ENCODE measurements around the gene PAMR1. TPM values are rescaled to one million over a fixed set of nuclear protein-coding genes. Genes with fewer than 3 reads are reported as not detected.

Gene PAMR1
- total RNA-seq, 4 donors from 2014 or later, result 0.49 to 3.2 (median 1.4) TPM

DNA sequence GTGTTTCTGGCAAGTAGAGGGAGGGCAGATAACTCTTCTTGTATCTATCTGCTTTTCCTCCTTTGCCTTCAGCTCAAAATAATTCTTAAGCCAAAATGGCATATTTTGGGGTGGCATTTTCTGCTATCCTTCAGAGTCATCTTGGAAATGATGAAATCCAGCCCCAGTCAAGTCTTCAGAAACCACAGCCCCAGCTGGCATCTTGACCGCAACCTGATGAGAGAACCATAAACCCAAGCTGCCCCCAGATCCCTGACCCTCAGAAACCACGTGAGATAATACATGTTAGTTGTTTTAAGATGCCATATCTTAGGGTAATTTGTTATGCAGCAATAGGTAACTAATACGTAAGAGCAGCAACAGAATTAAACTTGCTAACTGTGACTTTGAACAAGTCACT, 15.1 kb upstream of the PAMR1 start:
- Histone ChIP-seq H3K4me3 (no peak overlapping the region), H3K27me3 (no peaks in the 10 kb centered on the region), H3K27ac (peak overlapping the region in 2 of 4 donors; percentile 37 to 50), H3K9me3 (no peaks in the 10 kb centered on the region), H3K4me1 (peaks cover 0 to 5% of the 10 kb centered on the region in 2 donors), H3K36me3 (no peaks in the 10 kb centered on the region)
- TF ChIP-seq, protein P1, sequence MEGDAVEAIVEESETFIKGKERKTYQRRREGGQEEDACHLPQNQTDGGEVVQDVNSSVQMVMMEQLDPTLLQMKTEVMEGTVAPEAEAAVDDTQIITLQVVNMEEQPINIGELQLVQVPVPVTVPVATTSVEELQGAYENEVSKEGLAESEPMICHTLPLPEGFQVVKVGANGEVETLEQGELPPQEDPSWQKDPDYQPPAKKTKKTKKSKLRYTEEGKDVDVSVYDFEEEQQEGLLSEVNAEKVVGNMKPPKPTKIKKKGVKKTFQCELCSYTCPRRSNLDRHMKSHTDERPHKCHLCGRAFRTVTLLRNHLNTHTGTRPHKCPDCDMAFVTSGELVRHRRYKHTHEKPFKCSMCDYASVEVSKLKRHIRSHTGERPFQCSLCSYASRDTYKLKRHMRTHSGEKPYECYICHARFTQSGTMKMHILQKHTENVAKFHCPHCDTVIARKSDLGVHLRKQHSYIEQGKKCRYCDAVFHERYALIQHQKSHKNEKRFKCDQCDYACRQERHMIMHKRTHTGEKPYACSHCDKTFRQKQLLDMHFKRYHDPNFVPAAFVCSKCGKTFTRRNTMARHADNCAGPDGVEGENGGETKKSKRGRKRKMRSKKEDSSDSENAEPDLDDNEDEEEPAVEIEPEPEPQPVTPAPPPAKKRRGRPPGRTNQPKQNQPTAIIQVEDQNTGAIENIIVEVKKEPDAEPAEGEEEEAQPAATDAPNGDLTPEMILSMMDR (IDR thresholded peaks at IDR 0.05 in 4 of 5, conservative IDR thresholded peaks at IDR 0.05 in 1 of 5), result no peak
- TF ChIP-seq POLR2A (IDR thresholded peaks at IDR 0.05), result no peak
- no peak for DNase-seq
- intact Hi-C loops (cut with DNase I; ENCODE audit: low total_unique reads) (no loop called here), in situ Hi-C loops (cut with MboI; ENCODE audit: low sequenced_read_pairs in 4 of 4) (no loop called here)
- ATAC-seq, result no peak

DNA sequence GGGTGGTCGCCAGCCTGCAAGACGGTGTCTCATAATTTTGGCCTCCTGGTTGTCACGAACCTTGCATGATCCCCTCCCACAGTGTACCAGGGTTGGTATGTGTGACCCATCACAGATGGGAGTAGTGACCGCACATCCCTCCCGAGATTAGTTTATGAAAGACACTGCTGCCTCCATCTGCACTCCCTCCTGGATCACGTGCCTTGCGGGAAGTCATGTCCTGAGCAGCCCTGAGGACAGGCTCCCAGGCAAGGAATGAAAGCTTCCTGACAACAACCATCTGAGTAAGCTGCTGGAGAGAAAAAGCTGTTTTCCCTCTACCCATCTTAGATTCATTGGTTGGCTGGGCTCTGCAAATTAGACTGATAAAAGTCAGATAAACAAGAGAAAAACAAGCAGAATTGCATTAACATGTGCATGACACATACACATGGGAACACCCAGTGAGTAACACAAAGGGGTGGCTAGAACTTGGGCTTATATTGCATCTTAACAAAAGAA, 14.4 kb upstream of the PAMR1 start:
- in situ Hi-C loops (cut with MboI; ENCODE audit: low sequenced_read_pairs in 4 of 4), result no loop called here
- Histone ChIP-seq H3K36me3 (no peaks in the 10 kb centered on the region), H3K9me3 (no peaks in the 10 kb centered on the region), H3K27me3 (no peaks in the 10 kb centered on the region), H3K4me3 (no peak overlapping the region), H3K4me1 (peaks cover 0 to 5% of the 10 kb centered on the region in 2 donors), H3K27ac (peak overlapping the region in 2 of 4 donors; percentile 37 to 50)
- peak; percentile 60 to 67 for ATAC-seq
- TF ChIP-seq, protein P1 (IDR thresholded peaks at IDR 0.05 in 4 of 5, conservative IDR thresholded peaks at IDR 0.05 in 1 of 5), result no peak
- TF ChIP-seq POLR2A (IDR thresholded peaks at IDR 0.05), result no peak
- DNase-seq, result peak; percentile 36 to 60
- intact Hi-C loops (cut with DNase I; ENCODE audit: low total_unique reads), result no loop called here

DNA sequence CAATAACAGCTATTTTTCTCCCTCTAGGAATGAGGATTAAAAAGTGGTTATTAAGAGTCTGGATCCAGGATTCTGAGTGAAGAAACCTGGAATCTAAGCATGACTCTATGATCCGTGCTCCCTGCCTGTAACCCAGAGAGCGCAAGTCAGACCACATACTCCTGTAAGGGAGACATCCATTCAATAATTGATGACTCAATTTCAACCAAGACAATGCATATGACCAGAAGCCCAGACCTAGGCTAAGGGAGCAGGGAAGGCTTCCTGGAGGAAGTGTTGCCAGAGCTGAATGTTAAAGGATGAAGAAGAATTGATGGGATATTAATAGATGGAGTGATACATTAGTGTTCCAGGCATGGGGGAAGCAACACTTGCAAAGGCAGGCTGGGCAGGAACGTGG, 13.8 kb upstream of the PAMR1 start:
- H3K27me3 ChIP-seq, result no peaks in the 10 kb centered on the region
- no peak overlapping the region for H3K4me3 ChIP-seq
- in situ Hi-C loops (cut with MboI; ENCODE audit: low sequenced_read_pairs in 4 of 4), result no loop called here
- H3K4me1 ChIP-seq, result peaks cover 0 to 5% of the 10 kb centered on the region in 2 donors
- no peaks in the 10 kb centered on the region for H3K9me3 ChIP-seq
- DNase-seq (no peak), ATAC-seq (no peak)
- H3K27ac ChIP-seq, result peak overlapping the region in 2 of 4 donors; percentile 27 to 37
- no peaks in the 10 kb centered on the region for H3K36me3 ChIP-seq
- TF ChIP-seq POLR2A (IDR thresholded peaks at IDR 0.05), result no peak
- TF ChIP-seq, protein P1 (IDR thresholded peaks at IDR 0.05 in 4 of 5, conservative IDR thresholded peaks at IDR 0.05 in 1 of 5), result no peak
- intact Hi-C loops (cut with DNase I; ENCODE audit: low total_unique reads), result no loop called here

DNA sequence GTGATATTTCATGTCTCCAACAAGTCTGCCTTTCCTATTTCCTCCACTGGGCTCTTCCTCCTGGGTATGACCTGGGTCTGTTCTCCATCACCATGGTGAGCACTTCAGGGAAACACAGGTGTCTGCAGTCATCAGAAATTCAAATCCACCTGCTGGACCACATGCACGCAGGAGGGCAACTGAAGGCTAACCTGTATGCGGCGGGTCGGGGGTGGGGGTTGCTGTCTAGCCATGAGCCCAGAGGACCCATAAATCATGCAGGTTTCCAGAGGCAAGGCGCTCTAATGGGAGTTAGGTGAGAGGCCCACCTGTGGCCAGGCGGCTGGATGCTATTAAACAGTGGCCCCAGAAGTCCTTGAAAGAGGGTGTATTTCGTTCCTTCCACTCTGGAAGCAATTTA, 11.1 kb upstream of the PAMR1 start:
- no peak for TF ChIP-seq POLR2A (IDR thresholded peaks at IDR 0.05)
- TF ChIP-seq, protein P1 (IDR thresholded peaks at IDR 0.05 in 4 of 5, conservative IDR thresholded peaks at IDR 0.05 in 1 of 5), result no peak
- Histone ChIP-seq H3K9me3 (no peaks in the 10 kb centered on the region), H3K27ac (no peak overlapping the region), H3K36me3 (no peaks in the 10 kb centered on the region), H3K4me3 (no peak overlapping the region), H3K27me3 (no peaks in the 10 kb centered on the region), H3K4me1 (no peaks in the 10 kb centered on the region)
- intact Hi-C loops (cut with DNase I; ENCODE audit: low total_unique reads), result no loop called here
- DNase-seq (no peak), ATAC-seq (no peak)
- in situ Hi-C loops (cut with MboI; ENCODE audit: low sequenced_read_pairs in 4 of 4), result no loop called here

DNA sequence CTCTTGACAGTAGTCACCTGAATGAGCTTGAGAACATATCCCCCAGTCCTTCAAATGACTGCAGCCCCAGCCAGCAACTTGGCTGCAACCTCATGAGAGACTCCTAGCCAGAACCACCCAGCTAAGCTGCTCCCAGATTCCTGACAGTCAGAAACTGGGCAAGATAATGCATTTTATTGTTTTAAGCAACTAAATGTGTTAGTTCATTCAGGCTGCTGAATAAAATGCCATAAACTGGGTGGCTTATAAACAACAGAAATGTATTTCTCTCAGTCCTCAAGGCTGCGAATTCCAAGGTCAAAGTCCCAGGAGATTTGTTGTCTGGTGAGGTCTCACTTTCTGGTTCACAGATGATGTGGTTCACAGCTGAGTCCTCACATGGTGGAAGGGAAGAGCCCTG, 5.8 kb upstream of the PAMR1 start:
- H3K27ac ChIP-seq, result no peak overlapping the region
- H3K4me3 ChIP-seq, result no peak overlapping the region
- TF ChIP-seq POLR2A (IDR thresholded peaks at IDR 0.05), result no peak
- TF ChIP-seq, protein P1 (IDR thresholded peaks at IDR 0.05 in 4 of 5, conservative IDR thresholded peaks at IDR 0.05 in 1 of 5), result no peak
- ATAC-seq (no peak), DNase-seq (no peak)
- no peaks in the 10 kb centered on the region for H3K4me1 ChIP-seq
- H3K36me3 ChIP-seq, result no peaks in the 10 kb centered on the region
- in situ Hi-C loops (cut with MboI; ENCODE audit: low sequenced_read_pairs in 4 of 4) (no loop called here), intact Hi-C loops (cut with DNase I; ENCODE audit: low total_unique reads) (no loop called here)
- no peaks in the 10 kb centered on the region for H3K9me3 ChIP-seq
- H3K27me3 ChIP-seq, result peaks cover 0 to 2% (median 0%) of the 10 kb centered on the region in 3 donors
